GM21576 (cell line): ENCODE measurements around the gene PRKAR1A.

Source experiments
- ATAC-seq: cut with Tn5 transposase; IDR thresholded peaks from one replicate; pipeline ENCODE4 v1.9.1; 2021; ENCODE audit warnings: mild to moderate bottlenecking, moderate library complexity; ENCODE audit not compliant: unreplicated experiment

Gene PRKAR1A

GRCh38 chr17:68598545-68598961 is 86.3 kb downstream of the PRKAR1A start:
- no peak for ATAC-seq

- ATAC-seq = no peak
Observed at GRCh38 chr17:68599091-68599490, 86.9 kb downstream of the PRKAR1A start.

- no peak for ATAC-seq
Observed at GRCh38 chr17:68599552-68600066, 87.4 kb downstream of the PRKAR1A start.

- no peak for ATAC-seq
Observed at GRCh38 chr17:68600067-68600930, 88.1 kb downstream of the PRKAR1A start.
